Activated T-cell treated with anti-CD3 and anti-CD28 coated beads for 48 hours (primary cell): Measurements from ENCODE around the gene FIG4.
"Not testable (repeated sequence)": the region's sequence is repeated elsewhere in the genome, so short reads cannot be mapped to it uniquely, and the experiment has no call there.

ENCODE experiments used
- DNase-seq: peaks from one replicate; pipeline ENCODE4 v3.0.0-alpha.2; 2020; ENCODE audit warnings: low read depth

FIG4 gene

GRCh38 chr6:109799129-109799528 lies 108.0 kb downstream of the FIG4 start:
- DNase-seq, result no peak

GRCh38 chr6:109799664-109800063 lies 108.6 kb downstream of the FIG4 start:
- no peak for DNase-seq

DNA sequence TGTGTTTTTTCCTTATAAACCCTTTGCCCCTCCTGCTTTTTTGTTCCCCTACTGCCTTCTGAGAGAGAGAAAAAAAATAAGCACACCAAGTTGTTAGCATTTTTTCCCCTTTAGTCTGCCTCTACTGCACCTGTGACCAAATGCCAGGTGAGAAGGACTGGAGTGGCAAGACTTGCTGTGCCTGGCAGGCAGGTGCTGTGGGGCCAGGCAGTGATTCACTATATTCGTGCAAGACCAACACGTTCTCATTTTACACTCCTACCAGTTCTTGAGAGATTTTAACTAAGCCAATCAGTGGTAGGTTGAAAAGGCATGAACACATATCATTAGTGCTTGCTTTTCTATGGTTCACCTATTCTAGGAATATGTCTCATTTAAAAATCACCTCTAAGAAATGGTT lies 109.7 kb downstream of the FIG4 start:
- DNase-seq, result no peak

GRCh38 chr6:109801794-109802193 lies 110.7 kb downstream of the FIG4 start:
- DNase-seq, result no peak

DNA sequence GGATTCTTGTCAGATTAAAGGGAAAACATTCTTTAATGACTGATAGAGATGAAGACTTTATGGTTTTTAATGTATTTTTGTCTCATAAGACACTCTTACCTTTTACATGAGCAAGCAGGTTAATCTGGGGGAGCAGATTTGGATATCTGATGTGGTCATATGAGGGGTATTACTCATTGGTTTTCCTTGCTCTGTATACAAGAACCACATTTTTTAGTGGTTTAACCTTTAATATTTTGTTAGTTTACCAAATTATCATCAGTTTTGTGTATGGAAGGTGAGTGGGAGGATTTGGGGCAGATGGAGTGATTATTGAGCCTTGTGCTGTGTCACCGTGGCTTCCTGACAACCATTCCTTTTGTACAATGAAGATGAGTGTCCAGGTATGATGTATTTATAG lies 112.9 kb downstream of the FIG4 start:
- no peak for DNase-seq

- DNase-seq, result no peak
These were observed 116.8 kb downstream of the FIG4 start for GRCh38 chr6:109807881-109808280.

DNA sequence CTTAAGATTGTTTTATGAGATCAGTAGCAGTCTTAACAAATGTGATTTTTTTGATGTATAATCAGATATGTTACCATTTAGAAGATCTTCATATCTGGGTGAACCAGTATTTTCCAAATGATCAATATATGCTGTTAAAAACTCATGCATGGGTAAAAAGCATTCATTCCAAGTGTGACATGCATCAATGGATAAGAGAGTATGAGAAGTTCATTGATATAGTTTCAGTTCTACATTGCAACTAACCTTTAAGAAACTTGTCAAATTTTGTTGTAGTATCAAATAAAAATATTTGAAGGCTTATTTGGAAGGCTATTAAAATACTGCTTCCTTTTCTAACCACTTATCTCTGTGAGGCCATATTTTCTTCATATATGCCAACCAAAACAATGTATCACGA lies 117.7 kb downstream of the FIG4 start:
- DNase-seq, result no peak

DNA sequence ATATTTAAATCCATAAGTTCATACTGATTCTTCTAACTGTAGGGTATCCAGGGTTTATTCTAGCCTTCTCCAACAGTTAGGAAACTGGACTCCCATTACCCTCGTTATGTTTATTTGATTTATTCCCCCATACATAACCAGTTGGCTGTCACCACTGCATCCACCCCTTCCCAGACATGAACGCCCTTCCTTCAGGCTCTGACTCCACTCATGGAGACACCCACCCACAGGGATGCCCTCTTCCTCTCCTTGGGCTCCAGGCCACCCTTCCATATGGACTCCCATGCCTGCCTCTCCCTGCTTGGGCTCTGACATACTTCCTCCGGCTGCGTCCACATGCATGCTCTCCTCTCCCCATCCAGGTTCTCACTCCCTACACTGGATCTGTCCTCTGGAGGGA lies 124.0 kb downstream of the FIG4 start:
- DNase-seq, result no peak

DNA sequence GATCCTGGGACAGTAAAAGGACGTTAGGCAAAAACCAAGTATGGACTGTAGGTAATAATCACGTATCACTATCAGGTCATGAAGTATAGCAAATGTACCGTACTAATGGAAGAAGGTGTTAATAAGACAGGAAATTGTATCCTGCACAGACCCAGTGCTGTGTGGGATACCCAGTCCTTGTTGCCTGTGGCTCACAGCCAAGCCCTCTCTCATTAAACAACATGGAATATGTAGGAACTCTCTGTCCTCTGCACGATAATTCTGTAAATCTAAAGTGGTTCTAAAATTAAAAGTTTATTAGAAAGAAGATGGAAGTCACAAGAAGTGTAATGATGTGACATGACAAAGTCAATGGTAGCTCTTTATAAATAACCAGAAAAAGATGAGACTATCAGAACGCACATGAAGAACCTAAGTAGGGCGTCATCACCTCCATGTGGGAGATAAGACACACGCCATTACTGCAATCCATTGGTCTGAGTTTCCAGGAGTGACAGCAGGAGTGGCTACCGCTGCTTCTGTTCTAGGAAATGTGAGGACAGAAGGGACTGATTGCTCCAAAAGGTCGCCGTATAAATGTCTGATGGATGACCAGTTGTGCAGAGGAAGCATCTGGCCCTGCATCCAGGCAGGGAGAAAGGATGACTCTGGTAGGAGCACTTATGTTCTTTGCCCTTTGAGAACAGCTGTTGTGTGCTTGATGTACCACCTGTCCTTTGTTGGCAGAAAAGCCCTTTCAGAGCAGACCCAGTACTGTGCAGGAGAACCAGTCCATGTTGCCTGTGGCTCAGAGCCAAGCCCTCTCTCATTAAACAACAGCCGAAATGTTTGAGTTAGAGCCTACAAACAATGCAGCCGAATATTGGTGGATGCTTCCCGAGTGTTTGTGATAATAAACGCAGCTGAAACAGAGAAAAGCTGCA lies 125.6 kb downstream of the FIG4 start:
- no peak for DNase-seq

DNA sequence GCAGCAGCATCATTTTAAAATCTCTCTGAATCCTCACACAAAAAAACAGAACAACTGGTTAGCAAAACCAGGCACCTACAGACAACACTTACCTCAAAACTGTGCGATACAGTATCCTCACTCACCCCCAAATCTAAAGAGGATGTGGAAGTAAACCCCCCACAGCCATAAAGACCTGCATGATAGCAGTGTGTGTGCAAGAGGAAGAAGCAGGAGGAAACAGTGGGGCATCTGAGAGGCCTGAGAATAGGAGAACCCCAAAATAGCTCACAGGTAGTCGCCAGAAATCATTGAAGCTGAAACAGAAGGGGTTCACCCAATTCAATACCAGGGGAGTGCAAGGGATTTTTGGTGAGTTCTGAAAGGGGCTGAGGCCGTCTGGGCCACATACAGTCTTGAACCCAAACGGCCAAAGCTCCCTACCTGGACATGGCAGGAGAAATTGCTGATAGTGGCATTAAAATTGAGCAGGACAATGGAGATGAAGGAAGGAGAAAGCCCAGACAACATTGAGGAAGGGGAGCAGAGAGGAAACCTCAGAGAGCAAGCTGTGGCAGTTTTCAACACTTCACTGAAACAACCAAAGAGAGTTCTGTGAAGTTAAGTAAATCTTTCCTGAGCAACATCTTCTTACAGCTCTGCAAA lies 129.7 kb downstream of the FIG4 start:
- DNase-seq, result no peak

DNA sequence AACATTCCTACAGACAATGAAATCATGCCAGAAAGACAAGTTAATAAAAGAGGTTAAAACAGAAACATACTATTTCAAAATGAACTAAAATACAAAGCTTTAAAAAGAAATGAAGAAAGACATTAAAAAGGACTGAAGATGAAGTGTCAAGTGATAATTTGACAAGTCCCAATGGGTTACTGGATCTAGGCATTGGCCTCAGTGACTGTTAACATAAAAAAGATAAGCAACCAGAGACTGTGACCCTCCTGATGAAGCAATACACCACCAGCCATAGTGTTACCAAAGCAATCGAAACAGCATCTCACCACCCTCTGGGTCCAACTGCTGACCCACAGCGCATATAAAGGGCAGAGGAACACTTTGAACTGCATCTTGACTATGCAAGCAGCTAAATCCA lies 130.3 kb downstream of the FIG4 start:
- DNase-seq, result no peak

DNA sequence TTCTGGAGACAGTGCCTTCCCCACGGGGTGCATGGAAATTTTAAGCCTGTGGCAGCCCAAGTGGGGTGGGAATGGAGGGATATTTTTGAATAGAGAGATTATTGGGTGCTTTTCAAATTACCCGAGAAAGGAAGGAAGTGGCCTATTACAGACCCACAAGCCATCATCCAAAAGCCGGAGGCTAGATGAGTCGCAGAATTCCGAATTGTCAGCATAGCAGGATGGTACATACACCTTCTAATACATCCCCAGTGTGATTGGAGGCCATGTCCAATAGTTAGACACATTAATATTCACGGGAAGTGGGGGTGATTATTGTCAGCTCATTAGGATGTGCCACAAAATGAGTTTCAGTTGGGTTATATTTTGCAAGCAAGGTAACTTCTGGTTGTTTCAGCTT lies 133.0 kb downstream of the FIG4 start:
- DNase-seq, result no peak

DNA sequence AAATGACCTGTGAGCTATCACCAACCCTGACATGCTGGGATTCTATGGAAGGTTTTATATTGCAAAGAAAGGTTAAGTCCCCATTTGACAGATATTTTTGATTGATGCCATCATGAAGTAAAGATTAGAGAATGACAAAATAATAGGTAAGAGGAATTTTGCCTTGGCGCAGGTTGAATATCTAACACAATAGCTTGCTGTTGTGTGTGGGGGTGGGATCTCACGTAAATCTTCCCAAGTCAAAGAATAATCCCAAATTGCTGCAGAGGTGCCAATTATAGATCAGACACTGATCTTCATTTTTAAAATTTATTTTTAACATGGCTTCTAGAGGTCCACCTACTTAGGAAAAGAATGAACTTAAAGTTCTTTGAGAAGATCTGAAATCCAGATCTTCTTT lies 135.5 kb downstream of the FIG4 start:
- DNase-seq, result no peak

GRCh38 chr6:109831352-109831751 lies 140.3 kb downstream of the FIG4 start:
- DNase-seq, result not testable (repeated sequence)

DNA sequence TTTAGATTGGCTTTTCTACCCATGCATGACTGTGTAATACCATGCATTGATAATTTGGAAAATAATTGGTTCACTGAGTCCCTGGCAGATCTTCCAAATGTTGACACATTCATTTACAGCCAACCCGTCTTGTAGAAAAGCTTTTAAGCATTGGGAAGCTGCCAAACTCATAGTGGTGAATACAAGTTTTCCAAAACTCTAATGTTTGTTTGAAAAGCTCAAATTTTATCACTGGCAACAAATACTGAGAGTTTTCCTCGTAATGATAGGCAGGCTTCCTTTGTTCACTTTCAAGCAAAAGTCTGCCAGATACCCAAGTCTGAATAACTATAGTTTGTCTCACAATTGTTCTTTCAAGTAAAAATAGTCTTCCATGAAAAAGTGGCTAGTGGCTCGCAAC lies 143.0 kb downstream of the FIG4 start:
- no peak for DNase-seq

DNA sequence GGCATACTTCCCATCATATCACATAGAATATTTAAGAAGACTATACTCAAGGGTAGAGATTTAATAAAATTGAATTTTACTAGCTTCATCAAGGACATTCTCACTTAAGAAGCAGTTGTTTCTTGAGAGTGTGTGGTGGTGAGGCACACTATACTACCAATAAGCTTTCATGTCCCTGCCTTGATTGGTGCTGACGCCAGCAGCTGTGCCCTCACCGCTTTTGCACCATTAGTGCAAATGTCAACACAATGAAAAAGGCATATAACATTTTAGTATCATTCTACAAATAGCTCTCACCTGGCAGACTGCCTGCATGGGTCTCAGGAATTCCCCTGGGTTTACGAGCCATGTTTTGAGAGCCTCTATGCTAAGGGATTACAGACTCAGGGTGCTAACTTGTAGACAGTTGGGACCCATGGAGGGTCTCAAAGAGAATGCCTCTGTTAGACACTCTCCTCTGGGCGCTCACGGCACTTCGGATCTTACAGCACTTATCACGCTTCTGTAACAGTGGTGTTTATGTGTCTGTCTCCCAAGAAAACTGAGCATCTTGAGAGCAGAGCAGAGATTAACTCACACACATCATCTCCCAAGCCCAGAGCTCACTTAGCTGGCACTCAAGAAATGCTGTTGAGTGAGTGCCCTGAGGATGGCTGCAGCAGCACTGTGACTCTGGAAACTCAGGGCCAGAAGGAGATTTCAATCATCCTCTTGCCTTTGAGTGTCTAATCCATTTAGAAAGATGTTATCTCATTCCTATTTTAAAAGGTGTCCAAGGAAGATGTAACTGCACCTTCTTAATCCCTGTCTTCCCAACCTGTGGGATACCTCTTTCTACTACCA lies 143.7 kb downstream of the FIG4 start:
- no peak for DNase-seq

DNA sequence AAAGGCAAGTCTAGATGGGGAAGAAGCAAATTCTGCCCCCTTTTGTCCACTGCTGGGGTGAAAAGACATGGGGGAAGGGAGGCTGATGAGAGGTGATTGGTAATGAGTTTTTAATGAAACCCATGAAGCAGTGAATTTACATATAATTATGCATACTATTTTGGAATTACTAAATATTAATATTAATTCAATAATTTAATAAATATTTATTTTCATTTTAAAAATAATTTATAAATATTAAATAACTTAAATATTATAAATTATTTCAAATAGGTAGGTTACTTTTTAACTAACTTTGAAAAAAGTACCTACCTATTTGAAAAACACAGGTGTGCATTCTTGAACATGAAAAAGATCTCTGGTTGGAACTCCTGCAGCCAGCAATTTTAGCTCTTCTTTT lies 148.9 kb downstream of the FIG4 start:
- DNase-seq, result no peak

DNA sequence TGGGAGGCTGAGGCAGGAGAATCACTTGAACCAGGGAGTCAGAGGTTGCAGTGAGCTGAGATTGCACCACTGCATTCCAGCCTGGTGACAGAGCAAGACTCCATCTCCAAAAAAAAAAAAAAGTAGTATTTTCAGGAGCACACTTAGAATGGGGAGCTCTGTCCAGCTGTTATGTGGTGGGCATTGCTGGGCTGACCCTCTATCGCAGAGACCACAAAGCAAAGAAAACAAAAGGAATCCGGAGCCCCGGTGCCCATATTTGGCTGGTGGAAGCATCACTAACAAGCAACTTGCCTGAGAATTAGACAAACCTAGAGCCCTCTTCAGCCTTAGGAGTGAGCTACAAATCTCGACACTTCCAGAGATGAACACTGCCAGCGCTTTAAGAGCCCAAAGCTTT lies 149.7 kb downstream of the FIG4 start:
- no peak for DNase-seq

- DNase-seq, result no peak
These were observed 150.8 kb downstream of the FIG4 start for GRCh38 chr6:109841869-109842268.

DNA sequence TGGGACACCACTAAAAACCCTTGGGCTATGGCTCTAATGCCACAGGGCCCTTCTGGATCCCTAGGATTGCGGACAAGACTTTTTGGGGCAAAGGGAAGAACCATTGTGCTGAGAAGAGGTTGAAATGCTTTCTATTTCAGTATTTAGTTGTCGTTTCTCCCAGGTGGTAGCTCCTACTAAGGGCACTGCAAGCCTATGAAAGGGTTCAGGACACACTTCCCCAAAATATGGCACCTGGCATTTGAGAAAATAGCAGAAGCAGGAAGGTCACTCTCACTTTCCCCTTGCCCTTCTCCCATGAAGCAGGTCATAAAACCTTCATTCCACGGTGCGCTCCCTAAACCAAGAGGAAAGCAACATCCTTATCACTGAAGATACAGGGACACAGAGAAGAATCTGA lies 161.6 kb downstream of the FIG4 start:
- DNase-seq, result no peak

GRCh38 chr6:109853426-109853825 lies 162.3 kb downstream of the FIG4 start:
- DNase-seq, result no peak

DNA sequence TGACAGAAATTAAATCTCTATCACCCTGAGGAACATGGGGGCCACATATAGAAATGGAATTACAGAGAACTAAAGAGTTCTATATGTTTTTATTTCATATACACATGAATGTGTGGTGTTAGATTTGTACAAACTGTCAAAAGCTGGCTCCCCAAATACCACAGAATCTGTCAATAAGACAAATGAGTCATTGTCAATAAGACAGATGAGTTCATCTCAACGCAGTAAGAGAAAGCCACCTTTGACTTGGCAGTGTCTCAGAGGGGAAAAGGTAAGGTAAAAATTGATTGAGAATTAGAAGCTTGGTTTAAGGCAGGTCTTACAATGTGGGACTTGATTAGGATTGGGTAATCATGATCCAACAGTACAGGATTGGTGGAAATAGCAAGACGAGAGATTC lies 162.9 kb downstream of the FIG4 start:
- no peak for DNase-seq
